Spleen (tissue), 11 donors: ENCODE results near the gene CUL9. TPM values are rescaled to one million over a fixed set of nuclear protein-coding genes. Genes with fewer than 3 reads are reported as not detected.

ENCODE experiments used
- DNase-seq: peaks from one replicate; pipeline ENCODE4 v3.0.0-alpha.2; 2020
- H3K27ac ChIP-seq, 8 donors: fragments of 200-600 bp; sonication (generic) in 7 of 8; 1 replicate in 4 of 8; 2 replicates in 4 of 8; pipeline versions ENCODE4 v1.5.0 to v1.8.0; 2016 to 2021; ENCODE audit warnings: inconsistent platforms in 4 of 8, mild to moderate bottlenecking in 4 of 8, moderate library complexity in 1 of 8
- H3K27me3 ChIP-seq, 7 donors: fragments of 200-600 bp; sonication (generic) in 6 of 7; replicated peaks in 1 of 7; 1 replicate in 4 of 7; 2 replicates in 3 of 7; pipeline versions ENCODE4 v1.5.0 to v1.8.0; 2016 to 2021; ENCODE audit warnings: inconsistent platforms in 3 of 7, mild to moderate bottlenecking in 1 of 7
- H3K36me3 ChIP-seq, 6 donors: fragments of 200-600 bp; sonication (generic) in 5 of 6; 1 replicate in 4 of 6; 2 replicates in 2 of 6; pipeline versions ENCODE4 v1.5.0 to v1.8.0; 2016 to 2021; ENCODE audit warnings: inconsistent platforms in 2 of 6
- H3K4me1 ChIP-seq, 6 donors: fragments of 200-600 bp; sonication (generic) in 5 of 6; 1 replicate in 3 of 6; 2 replicates in 3 of 6; pipeline versions ENCODE4 v1.5.0 to v1.8.0; 2016 to 2021; ENCODE audit warnings: inconsistent platforms in 3 of 6
- H3K4me3 ChIP-seq, 8 donors: fragments of 200-600 bp; sonication (generic) in 7 of 8; 1 replicate in 4 of 8; 2 replicates in 4 of 8; pipeline versions ENCODE4 v1.5.0 to v1.8.0; 2016 to 2021; ENCODE audit warnings: inconsistent platforms in 4 of 8, mild to moderate bottlenecking in 4 of 8, moderate library complexity in 2 of 8
- H3K9me3 ChIP-seq, 8 donors: fragments of 200-600 bp; sonication (generic) in 7 of 8; 1 replicate in 4 of 8; 2 replicates in 4 of 8; pipeline versions ENCODE4 v1.5.0 to v1.8.0; 2016 to 2021; ENCODE audit warnings: inconsistent platforms in 4 of 8
- CTCF ChIP-seq, 11 experiments: fragments of 200-600 bp in 7 of 11; fragments of 450-650 bp in 4 of 11; sonication (generic) in 4 of 11; IDR thresholded peaks in 8 of 11; conservative IDR thresholded peaks in 3 of 11; 1 replicate in 7 of 11; 2 replicates in 4 of 11; pipeline versions ENCODE4 v1.4.0 to v1.8.0; 2016 to 2021; ENCODE audit warnings: antibody characterized with exemption in 11 of 11, inconsistent platforms in 4 of 11, mild to moderate bottlenecking in 1 of 11
- POLR2A ChIP-seq, 3 donors: fragments of 450-650 bp; IDR thresholded peaks; one replicate each; pipeline ENCODE4 v1.5.1; 2017; ENCODE audit warnings: antibody characterized with exemption in 3 of 3, mild to moderate bottlenecking in 1 of 3
- POLR2AphosphoS5 ChIP-seq, 3 donors: sonication (generic); formaldehyde crosslinking; IDR thresholded peaks; one replicate each; pipeline ENCODE4 v1.5.1; 2017; ENCODE audit warnings: antibody characterized with exemption in 3 of 3
- WGBS, 5 donors: extraction: QIAGEN DNeasy Blood & Tissue Kit in 3 of 5; methylation state at CpG; one replicate each; pipeline versions ENCODE4 v1.1.5 to v1.1.7; 2013 to 2018; 5-methylcytosine and 5-hydroxymethylcytosine counted together
- intact Hi-C: fragments of 100-400 bp; cut with DNase I; formaldehyde crosslinking; loops from one replicate; pipeline ENCODE4 v1.15.0; 2023; ENCODE audit warnings: low total_unique reads
- polyA plus RNA-seq, 3 donors: library from polyadenylated mRNA; stranded (reverse); fragments of 200-250 nt; gene quantifications; one replicate each; pipeline ENCODE4 v1.2.1, GENCODE V29; 2013
- total RNA-seq, 7 donors: library from RNA; depleted of rRNA in 3 of 7; stranded (reverse); fragments of >200 nt in 3 of 7; fragmentation: NEBNext Ultra II Directional in 4 of 7; extraction: Animal tissue kit (Norgen Biotek cat#: 25700) in 4 of 7; gene quantifications; one replicate each; pipeline versions ENCODE4 v1.1.0 to v1.2.1, GENCODE V29; 2016 to 2021
- donor health status: healthy with polysubstance abuse.
- donor health status: DM: no; HTN: no; CAD: no; lungs with moderate emphysema.
- donor health status: DM: no; HTN: no; CAD: no.
- donor health status: Bipolar disorder and iron deficiency.
- donor health status: healthy.
- donor health status: DM: no; HTN: no; CAD: no.
- donor health status: DM: yes; HTN: yes; CAD: no.

Gene CUL9
- total and polyA plus RNA-seq, 10 donors = 50.4 to 145 (median 69.1) TPM

GRCh38 chr6:43216200-43216599 lies 34.2 kb downstream of the CUL9 start:
- WGBS, 5 donors = 89 to 100% (median 92%) methylated on average over 9 to 12 of the region's 12 CpGs
- Histone ChIP-seq H3K36me3 (peaks cover 0 to 86% (median 43%) of the 10 kb centered on the region in 6 donors), H3K4me3 (no peak overlapping the region), H3K4me1 (peaks cover 0 to 9% (median 0%) of the 10 kb centered on the region in 6 donors), H3K9me3 (no peaks in the 10 kb centered on the region), H3K27ac (no peak overlapping the region), H3K27me3 (no peaks in the 10 kb centered on the region)
- intact Hi-C loops = no loop called here
- no peak for DNase-seq
- TF ChIP-seq POLR2A (IDR thresholded peaks at IDR 0.05) = no peak
- no peak for TF ChIP-seq CTCF (IDR thresholded peaks at IDR 0.05 in 8 of 11, conservative IDR thresholded peaks at IDR 0.05 in 3 of 11)
- TF ChIP-seq POLR2AphosphoS5 (IDR thresholded peaks at IDR 0.05) = no peak

GRCh38 chr6:43217351-43217750 lies 35.4 kb downstream of the CUL9 start:
- Histone ChIP-seq H3K4me1 (peaks cover 0 to 20% (median 3%) of the 10 kb centered on the region in 6 donors), H3K4me3 (no peak overlapping the region), H3K36me3 (peaks cover 0 to 98% (median 46%) of the 10 kb centered on the region in 6 donors), H3K27ac (no peak overlapping the region), H3K9me3 (no peaks in the 10 kb centered on the region), H3K27me3 (no peaks in the 10 kb centered on the region)
- intact Hi-C loops = no loop called here
- TF ChIP-seq POLR2AphosphoS5 (IDR thresholded peaks at IDR 0.05) (no peak), CTCF (IDR thresholded peaks at IDR 0.05 in 8 of 11, conservative IDR thresholded peaks at IDR 0.05 in 3 of 11) (no peak), POLR2A (IDR thresholded peaks at IDR 0.05) (no peak)
- no peak for DNase-seq
- WGBS, 5 donors = 92 to 96% (median 93%) methylated on average over 5 of the region's 5 CpGs

- 92 to 97% (median 93%) methylated on average over 3 of the region's 3 CpGs for WGBS, 5 donors
- intact Hi-C loops = no loop called here
- Histone ChIP-seq H3K4me3 (no peak overlapping the region), H3K27ac (no peak overlapping the region), H3K27me3 (no peaks in the 10 kb centered on the region), H3K36me3 (peaks cover 0 to 99% (median 47%) of the 10 kb centered on the region in 6 donors), H3K4me1 (peaks cover 1 to 38% (median 13%) of the 10 kb centered on the region in 6 donors), H3K9me3 (no peaks in the 10 kb centered on the region)
- TF ChIP-seq POLR2A (IDR thresholded peaks at IDR 0.05) (no peak), POLR2AphosphoS5 (IDR thresholded peaks at IDR 0.05) (no peak), CTCF (IDR thresholded peaks at IDR 0.05 in 8 of 11, conservative IDR thresholded peaks at IDR 0.05 in 3 of 11) (no peak)
- no peak for DNase-seq
Measured at GRCh38 chr6:43219119-43219518, 37.1 kb downstream of the CUL9 start.

- DNase-seq = no peak
- Histone ChIP-seq H3K4me1 (peaks cover 8 to 45% (median 20%) of the 10 kb centered on the region in 6 donors), H3K27me3 (no peaks in the 10 kb centered on the region), H3K9me3 (no peaks in the 10 kb centered on the region), H3K36me3 (peaks cover 0 to 95% (median 46%) of the 10 kb centered on the region in 6 donors), H3K4me3 (no peak overlapping the region), H3K27ac (no peak overlapping the region)
- WGBS, 5 donors = 86 to 98% (median 91%) methylated on average over 7 of the region's 7 CpGs
- TF ChIP-seq POLR2A (IDR thresholded peaks at IDR 0.05) = no peak
- TF ChIP-seq CTCF (IDR thresholded peaks at IDR 0.05 in 8 of 11, conservative IDR thresholded peaks at IDR 0.05 in 3 of 11) = no peak
- TF ChIP-seq POLR2AphosphoS5 (IDR thresholded peaks at IDR 0.05) = no peak
- intact Hi-C loops = no loop called here
Measured at GRCh38 chr6:43219814-43220213, 37.8 kb downstream of the CUL9 start.
